HFF-Myc (cell line): ENCODE measurements around the gene CRIP3.

Experiments used
- DNase-seq: peaks from one replicate; pipeline ENCODE4 v3.0.0-alpha.2; 2011; ENCODE audit warnings: low read depth; ENCODE audit errors: extremely low read depth
- H3K4me3 ChIP-seq: replicated peaks from 2 replicates; pipeline ENCODE4 v1.5.1; 2011; ENCODE audit warnings: low read depth, mild to moderate bottlenecking, control low read depth, low read length
- CTCF ChIP-seq: IDR thresholded peaks from 2 replicates; pipeline ENCODE4 v1.5.1; 2012; ENCODE audit warnings: mild to moderate bottlenecking, low read depth, low read length, control low read depth; ENCODE audit errors: missing control alignments

Gene CRIP3

GRCh38 chr6:43274127-43274915 lies 34.3 kb downstream of the CRIP3 start:
- DNase-seq, result no peak
- no peak for TF ChIP-seq CTCF
- no peak overlapping the region for H3K4me3 ChIP-seq

- no peak for TF ChIP-seq CTCF
- no peak overlapping the region for H3K4me3 ChIP-seq
- no peak for DNase-seq
Observed at GRCh38 chr6:43273707-43274106, 34.9 kb downstream of the CRIP3 start.

- DNase-seq, result no peak
- TF ChIP-seq CTCF, result no peak
- no peak overlapping the region for H3K4me3 ChIP-seq
Observed at GRCh38 chr6:43271944-43272343, 36.7 kb downstream of the CRIP3 start.

GRCh38 chr6:43271103-43271815 lies 37.4 kb downstream of the CRIP3 start:
- no peak for DNase-seq
- no peak for TF ChIP-seq CTCF
- no peak overlapping the region for H3K4me3 ChIP-seq

- peak overlapping the region; percentile 12; the same call in 1 of the 2 replicates for H3K4me3 ChIP-seq
- TF ChIP-seq CTCF, result no peak
- DNase-seq, result no peak
Observed at GRCh38 chr6:43269273-43270007, 39.2 kb downstream of the CRIP3 start.

GRCh38 chr6:43268782-43269272 lies 39.8 kb downstream of the CRIP3 start:
- TF ChIP-seq CTCF, result no peak
- H3K4me3 ChIP-seq, result no peak overlapping the region
- DNase-seq, result no peak
